HG03432 (cell line): ENCODE data around the gene MAP3K8.
"Not testable (repeated sequence)": the region's sequence is repeated elsewhere in the genome, so short reads cannot be mapped to it uniquely, and the experiment has no call there.

ENCODE experiments used
- ATAC-seq: cut with Tn5 transposase; IDR thresholded peaks from one replicate; pipeline ENCODE4 v1.9.1; 2021; ENCODE audit warnings: mild to moderate bottlenecking, moderate library complexity; ENCODE audit not compliant: unreplicated experiment

The MAP3K8 gene

DNA sequence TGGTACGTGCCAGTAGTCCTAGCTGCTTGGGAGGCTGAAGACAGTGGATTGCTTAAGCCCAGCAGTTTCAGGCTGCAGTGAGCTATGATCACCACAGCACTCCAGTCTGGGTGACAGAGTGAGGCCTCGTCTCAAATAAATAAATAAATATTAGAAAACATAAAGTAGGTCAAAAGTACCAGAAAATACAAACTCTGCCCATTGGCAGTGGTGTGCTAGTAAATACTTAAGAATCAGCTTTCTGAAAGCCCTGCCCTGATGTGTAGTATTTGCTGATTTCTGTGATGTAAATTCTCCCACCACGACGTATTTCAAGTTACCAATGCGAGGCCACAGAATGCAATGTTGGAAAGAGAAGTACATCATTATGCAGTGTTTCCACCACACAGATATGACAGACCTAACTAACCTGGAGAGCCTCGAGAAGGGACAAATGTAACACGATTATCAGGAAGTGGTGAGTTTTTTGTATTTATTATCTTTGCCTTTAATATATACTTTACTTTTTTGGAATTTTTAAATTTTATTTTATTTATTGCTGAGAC lies 11.8 kb upstream of the MAP3K8 start:
- no peak for ATAC-seq

DNA sequence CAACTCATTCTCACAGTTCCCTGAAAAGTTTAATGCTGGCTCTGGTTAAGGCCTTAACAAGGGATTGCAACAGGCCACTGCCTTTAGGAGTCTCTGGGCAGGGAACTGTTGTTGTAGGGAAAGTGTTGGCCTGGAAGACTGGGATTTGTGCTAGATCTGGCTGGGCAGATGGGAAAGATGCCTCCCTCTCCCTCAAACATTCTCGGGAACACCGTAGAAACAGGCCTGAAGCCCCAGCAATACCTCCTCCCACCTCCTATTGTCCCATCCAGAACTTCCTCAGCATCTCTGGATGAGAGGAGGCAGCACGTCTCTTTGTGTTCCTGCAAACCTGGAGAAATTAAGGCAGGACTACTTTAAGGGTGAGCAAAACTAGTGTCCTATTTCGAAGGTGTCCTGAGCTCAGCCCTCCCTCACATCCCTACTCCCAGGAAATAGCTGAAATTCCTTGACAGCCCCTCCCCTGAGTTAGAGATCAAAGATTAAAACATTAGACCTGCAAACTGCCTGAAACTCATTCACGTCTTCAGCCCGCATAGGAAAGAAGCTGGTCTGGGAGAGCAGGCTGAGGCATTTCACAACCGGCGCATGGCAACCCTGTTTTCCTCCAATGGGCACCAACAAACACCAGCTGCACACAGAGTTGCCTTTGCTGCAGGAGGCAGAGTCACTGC lies 10.9 kb upstream of the MAP3K8 start:
- no peak for ATAC-seq

DNA sequence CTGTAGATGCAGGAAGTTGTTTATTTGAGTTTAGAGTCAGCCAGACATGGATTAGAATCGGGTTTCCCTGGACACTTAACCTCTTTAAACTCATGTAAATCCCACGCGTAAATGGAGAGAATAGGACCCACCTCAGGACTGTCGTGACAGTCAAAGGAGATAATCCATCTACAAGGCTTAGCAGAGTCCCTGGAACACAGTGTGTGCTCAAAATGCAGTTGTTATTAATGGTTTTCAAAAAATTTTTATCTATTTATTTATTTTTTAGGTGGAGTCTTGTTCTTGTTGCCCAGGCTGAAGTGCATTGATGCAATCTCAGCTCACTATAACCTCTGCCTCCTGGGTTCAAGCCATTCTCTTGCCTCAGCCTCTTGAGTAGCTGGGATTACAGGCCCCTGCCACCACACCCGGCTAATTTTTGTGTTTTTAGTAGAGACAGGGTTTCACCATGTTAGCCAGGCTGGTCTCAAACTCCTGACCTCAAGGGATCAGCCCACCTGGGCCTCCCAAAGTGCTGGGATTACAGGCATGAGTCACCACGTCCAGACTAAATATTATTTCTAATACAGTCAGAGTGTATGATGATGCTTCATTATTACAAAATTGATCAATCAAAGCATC lies 10.2 kb upstream of the MAP3K8 start:
- not testable (repeated sequence) for ATAC-seq

DNA sequence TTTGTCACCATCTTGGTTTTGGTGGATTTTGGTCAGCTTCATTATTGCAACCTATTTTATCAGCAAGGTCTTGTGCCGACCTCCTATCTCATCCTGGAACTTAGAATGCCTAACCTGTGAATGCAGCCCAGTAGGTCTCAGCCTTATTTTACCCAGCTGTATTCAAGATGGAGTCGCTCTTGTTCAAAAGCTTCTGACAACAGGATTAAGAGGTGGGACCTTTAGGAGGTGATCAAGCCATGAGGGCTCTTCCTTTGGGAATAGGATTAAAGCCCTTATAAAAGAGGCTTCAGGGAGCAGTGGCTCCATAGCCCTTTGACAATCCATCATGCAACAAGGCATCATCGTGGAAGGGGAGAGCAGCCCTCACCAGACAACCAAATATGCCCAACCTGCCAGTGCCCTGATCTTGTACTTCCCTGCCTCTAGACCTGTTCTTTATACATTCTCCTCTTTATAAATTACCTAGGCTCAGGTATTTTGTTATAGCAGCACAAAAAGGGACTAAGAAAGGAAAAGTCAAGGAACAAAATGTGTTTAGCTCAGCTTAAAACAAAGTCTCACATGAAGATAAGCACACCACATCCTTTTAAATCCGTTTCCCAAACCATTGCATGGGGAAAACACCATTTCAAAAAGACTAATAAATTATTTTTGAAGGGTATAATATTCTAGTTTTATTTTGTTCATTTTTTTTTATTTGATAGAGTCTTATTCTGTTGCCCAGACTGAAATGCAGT lies 8.5 kb upstream of the MAP3K8 start:
- ATAC-seq, result no peak

GRCh38 chr10:30430544-30431298 lies 3.3 kb upstream of the MAP3K8 start:
- ATAC-seq, result no peak

GRCh38 chr10:30431435-30431911 lies 2.5 kb upstream of the MAP3K8 start:
- ATAC-seq, result no peak

- ATAC-seq, result peak; percentile 8
Measured at GRCh38 chr10:30432622-30433305, 1.2 kb upstream of the MAP3K8 start.

GRCh38 chr10:30433306-30433729 lies 666 bp upstream of the MAP3K8 start:
- no peak for ATAC-seq

DNA sequence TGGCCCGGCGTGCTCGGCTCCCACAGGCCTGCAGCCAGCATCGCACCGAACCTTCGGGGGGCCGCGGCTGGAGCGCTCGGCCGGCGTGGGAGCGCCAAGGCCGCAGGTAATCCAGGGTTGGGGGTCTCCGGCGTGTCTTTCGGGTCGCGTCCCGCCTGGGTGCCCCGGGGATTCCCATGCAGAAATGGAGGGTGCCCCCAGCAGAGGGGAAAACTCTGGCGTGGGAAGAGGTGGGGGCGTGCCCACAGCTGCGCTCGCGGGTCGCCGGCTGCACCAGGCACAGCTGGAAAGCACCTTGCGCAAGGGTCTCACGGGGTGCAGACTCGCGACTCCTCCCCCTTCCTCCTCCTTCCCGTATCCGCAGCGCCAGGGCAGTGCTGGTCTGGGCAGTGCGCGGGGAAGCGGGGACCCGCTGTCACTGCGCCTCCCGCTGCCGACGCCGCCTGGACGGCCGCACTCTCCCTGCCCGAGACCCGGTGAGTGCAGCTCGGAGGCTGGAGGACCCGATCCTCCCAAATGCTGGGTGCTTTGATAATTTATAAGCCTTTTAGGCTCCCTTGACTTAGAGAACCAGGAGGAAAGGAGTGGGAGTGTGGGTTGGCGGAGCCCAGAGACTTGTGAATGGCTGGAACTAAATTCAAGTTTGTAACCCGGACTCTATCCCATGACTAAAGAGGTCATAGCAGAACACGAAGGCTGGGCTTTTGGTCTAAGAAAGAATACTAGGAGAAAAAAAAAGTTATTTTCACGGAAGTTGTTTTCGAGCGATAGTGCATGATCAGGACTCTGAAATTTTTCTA lies 489 bp downstream of the MAP3K8 start:
- ATAC-seq, result peak; percentile 53

DNA sequence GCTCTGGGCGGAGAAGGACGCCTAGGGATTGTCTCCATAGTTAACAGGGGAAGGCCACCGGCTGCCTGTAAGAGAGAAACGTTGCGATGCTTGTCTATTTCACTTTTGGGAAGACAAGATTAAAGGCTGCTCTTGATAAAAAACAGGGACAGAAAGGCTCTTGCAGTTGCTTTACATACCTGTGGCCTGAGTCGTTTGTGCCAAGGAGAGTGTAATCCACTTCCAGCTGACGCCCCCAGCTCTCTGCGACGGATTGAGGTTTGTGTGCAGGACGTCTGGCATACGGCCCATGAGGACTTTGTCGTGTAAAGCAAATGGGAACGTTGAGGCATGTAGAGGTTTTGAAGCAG lies 1.1 kb downstream of the MAP3K8 start:
- no peak for ATAC-seq

GRCh38 chr10:30435499-30436167 lies 1.6 kb downstream of the MAP3K8 start:
- ATAC-seq, result not testable (repeated sequence)

GRCh38 chr10:30436191-30436611 lies 2.2 kb downstream of the MAP3K8 start:
- ATAC-seq, result no peak

DNA sequence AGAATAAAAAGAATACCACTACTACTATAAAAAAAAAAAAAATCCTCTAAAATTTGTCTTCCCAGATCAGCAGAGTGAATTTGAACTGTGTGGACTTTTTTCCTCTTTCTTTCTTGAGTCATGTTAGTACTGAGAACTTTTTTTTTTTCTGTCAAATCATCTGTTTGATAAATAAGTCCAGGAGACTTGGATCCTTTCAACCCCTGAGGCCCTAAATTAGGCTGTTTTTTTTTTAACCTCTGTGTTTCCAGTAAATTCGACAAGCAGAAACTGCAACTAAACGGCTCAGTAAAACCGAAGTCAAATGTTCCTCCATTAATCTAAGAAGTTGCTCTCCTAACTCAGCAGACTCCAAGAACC lies 2.7 kb downstream of the MAP3K8 start:
- ATAC-seq, result no peak

GRCh38 chr10:30437031-30437841 lies 3.3 kb downstream of the MAP3K8 start:
- no peak for ATAC-seq

DNA sequence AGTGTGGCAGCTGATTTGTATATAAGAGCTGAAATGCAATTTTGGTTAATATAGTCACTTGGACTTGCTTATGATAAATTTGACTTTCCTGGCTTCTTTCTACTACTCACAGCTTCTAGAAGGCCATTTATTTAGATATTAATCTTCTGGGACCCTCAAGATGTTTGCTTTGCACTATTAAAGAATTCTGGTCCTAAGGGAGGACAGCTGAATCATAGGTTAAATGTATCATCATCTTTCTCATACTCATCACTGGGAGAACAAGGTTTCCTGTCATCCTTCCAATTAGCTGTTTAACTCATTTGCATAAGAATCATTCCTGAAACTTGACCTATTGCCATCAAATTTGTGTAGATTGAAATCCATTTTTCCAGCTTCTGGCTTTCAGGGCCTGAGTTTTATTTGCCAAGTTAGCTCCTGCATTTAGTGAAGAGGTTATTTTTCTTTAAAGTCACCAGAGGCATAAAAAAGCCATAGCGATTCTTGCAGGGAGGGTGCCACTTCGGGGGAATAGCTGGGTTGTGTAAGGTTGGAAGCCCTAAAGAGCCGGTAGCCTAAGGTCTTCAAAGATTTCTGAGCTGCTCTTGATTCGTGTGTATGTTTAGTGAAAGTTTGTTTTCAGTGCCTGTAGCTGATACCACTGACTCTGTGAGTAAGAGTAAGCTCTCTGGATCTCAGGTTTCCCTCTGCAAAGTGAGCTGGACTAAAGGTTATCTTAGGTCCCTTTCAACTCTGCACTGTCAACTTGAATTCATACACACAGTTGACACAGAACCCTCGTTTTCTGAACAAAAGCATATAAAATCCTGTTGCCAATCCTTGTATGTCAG lies 4.3 kb downstream of the MAP3K8 start:
- ATAC-seq, result no peak

DNA sequence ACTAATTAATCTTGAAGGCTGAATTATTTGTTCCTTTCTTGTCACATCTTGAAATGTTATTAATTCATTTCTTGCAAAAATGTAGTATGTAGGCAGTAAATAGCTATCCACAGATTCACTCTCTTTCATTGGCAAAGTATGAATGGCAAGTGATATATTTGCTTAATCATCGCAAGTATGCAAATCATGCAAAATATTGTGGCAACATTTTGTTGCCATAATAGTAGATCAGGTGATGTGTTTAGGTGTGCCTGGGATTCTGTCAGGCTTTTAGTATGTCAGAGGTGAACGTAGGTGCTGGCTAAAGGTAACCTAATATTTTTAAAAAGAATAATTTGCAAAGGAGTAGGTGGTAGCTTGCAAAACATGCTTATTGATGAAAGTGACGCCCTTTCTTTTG lies 5.9 kb downstream of the MAP3K8 start:
- ATAC-seq, result no peak

- ATAC-seq, result no peak
Measured at GRCh38 chr10:30442019-30442606, 8.1 kb downstream of the MAP3K8 start.
